Heart left ventricle (tissue), 13 donors: ENCODE data around the gene DLD.

Experiments used
- POLR2A ChIP-seq, 2 donors: fragments of 450-650 bp; IDR thresholded peaks; one replicate each; pipeline ENCODE4 v1.6.1; 2017; ENCODE audit warnings: antibody characterized with exemption in 2 of 2, mild to moderate bottlenecking in 2 of 2, moderate library complexity in 2 of 2
- TF ChIP-seq, protein P1 (sequence below), 12 donors: fragments of 200-600 bp; sonication (generic) in 4 of 12; IDR thresholded peaks; one replicate each; pipeline versions ENCODE4 v1.5.0 to v1.8.0; 2018 to 2022; ENCODE audit warnings: antibody characterized with exemption in 12 of 12, mild to moderate bottlenecking in 5 of 12
- donor health status: ischemic (EF 13 %, LVEDD 7.1; RV severe dilation, severe dysfunction).
- donor health status: DM: no; HTN: yes; CAD: no.
- donor health status: DM: no; HTN: no; CAD: no.
- donor health status: ischemic (EF 25% LVEDD 6.9; RV normal size, moderate dysfunction).
- donor health status: ischemic (EF 25% LVEDD 5.7; RV mildly dilated, moderate dysfunction).
- donor health status: ischemic (EF 35%, LVEDD 5.7; RV mildly dilated, moderate dysfunction).
- donor health status: nonischemic (EF 11% LVEDD 7.7; RV severe dilation, severe dysfunction).
- donor health status: DM: yes; HTN: yes; CAD: no.
- donor health status: PGD.
- donor health status: ischemic (EF 29% LVEDD 5.4; RV normal size, mild dysfunction).
- donor health status: nonischemic (EF 23%, LVEDD 6.1; RV moderate dilation, normal function).

DNA sequence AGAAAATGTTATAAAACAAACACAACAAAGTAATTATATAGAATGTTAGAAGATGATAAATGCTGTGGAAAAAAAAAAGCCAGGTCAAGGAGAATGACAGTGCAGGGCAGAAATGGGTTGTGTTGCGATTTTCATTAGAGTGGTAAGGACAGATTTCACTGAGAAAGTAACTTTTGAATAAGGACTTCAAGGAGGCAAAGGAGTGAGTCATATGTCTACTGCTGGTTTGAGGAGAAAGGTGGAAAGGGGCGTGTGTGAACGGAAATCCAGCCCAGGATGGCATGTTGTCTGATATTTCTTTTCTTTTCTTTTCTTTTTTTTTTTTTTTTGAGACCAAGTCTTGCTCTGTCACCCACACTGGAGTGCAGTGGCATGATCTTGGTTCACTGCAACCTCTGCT lies 12.3 kb upstream of the DLD start:
- TF ChIP-seq, protein P1, sequence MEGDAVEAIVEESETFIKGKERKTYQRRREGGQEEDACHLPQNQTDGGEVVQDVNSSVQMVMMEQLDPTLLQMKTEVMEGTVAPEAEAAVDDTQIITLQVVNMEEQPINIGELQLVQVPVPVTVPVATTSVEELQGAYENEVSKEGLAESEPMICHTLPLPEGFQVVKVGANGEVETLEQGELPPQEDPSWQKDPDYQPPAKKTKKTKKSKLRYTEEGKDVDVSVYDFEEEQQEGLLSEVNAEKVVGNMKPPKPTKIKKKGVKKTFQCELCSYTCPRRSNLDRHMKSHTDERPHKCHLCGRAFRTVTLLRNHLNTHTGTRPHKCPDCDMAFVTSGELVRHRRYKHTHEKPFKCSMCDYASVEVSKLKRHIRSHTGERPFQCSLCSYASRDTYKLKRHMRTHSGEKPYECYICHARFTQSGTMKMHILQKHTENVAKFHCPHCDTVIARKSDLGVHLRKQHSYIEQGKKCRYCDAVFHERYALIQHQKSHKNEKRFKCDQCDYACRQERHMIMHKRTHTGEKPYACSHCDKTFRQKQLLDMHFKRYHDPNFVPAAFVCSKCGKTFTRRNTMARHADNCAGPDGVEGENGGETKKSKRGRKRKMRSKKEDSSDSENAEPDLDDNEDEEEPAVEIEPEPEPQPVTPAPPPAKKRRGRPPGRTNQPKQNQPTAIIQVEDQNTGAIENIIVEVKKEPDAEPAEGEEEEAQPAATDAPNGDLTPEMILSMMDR (IDR thresholded peaks at IDR 0.05): no peak
- TF ChIP-seq POLR2A (IDR thresholded peaks at IDR 0.05): no peak
